ENCODE measurements around the gene FAM76A. TPM values are rescaled to one million over a fixed set of nuclear protein-coding genes. Genes with fewer than 3 reads are reported as not detected.

The FAM76A gene
- total and polyA plus RNA-seq, 2 donors (not counting 1 experiment from before 2014, with no cell fraction given), result 13.5 to 17.5 TPM

GRCh38 chr1:27809883-27810282, 84.1 kb downstream of the FAM76A start:
- TF ChIP-seq EZH2 (IDR thresholded peaks at IDR 0.05; ENCODE audit: low read length, missing control alignments) (no peak), CTCF (conservative IDR thresholded peaks at IDR 0.05 in 1 of 2, IDR thresholded peaks at IDR 0.05 in 1 of 2; ENCODE audit: low read depth in 1 of 2, low read length in 2 of 2) (no peak)
- DNase-seq (ENCODE audit: low read depth in 2 of 2), result no peak
- no peak overlapping the region for H3K4me2 ChIP-seq (ENCODE audit: extremely low read depth, insufficient read depth, low read length)

GRCh38 chr1:27811741-27812500, 86.2 kb downstream of the FAM76A start:
- H4K20me1 ChIP-seq (ENCODE audit: control insufficient read depth, extremely low read depth, insufficient read depth, low read length), result no peaks in the 10 kb centered on the region
- H3K9ac ChIP-seq (ENCODE audit: insufficient read depth, low read length), result no peak overlapping the region
- no peak overlapping the region for H3K4me3 ChIP-seq (replicated peaks in 1 of 4; ENCODE audit: control extremely low read depth in 1 of 4, insufficient read depth in 1 of 4, low read depth in 3 of 4, low read length in 4 of 4)
- no peaks in the 10 kb centered on the region for H3K27me3 ChIP-seq (ENCODE audit: control insufficient read depth, insufficient read depth, low read length)
- no peak overlapping the region for H3K27ac ChIP-seq (ENCODE audit: insufficient read depth, low read length)
- DNase-seq (ENCODE audit: low read depth in 2 of 2), result no peak
- no peak overlapping the region for H3K4me2 ChIP-seq (ENCODE audit: extremely low read depth, insufficient read depth, low read length)
- no peaks in the 10 kb centered on the region for H3K36me3 ChIP-seq (ENCODE audit: control insufficient read depth, insufficient read depth, low read length)
- peaks cover 1% of the 10 kb centered on the region for H3K4me1 ChIP-seq (ENCODE audit: control insufficient read depth, extremely low read depth, insufficient read depth, low read length)
- no peaks in the 10 kb centered on the region for H3K79me2 ChIP-seq (ENCODE audit: control insufficient read depth, insufficient read depth, low read length)
- TF ChIP-seq CTCF (conservative IDR thresholded peaks at IDR 0.05 in 1 of 2, IDR thresholded peaks at IDR 0.05 in 1 of 2; ENCODE audit: low read depth in 1 of 2, low read length in 2 of 2) (no peak), EZH2 (IDR thresholded peaks at IDR 0.05; ENCODE audit: low read length, missing control alignments) (no peak)
- H2AFZ ChIP-seq (ENCODE audit: low read length), result no peak overlapping the region
- no peaks in the 10 kb centered on the region for H3K9me3 ChIP-seq (ENCODE audit: control insufficient read depth, insufficient read depth, low read depth, low read length)

More at GRCh38 chr1:27809883-27810282, 84.1 kb downstream of the FAM76A start:
- H3K36me3 ChIP-seq (ENCODE audit: control insufficient read depth, insufficient read depth, low read length), result no peaks in the 10 kb centered on the region
- H3K4me1 ChIP-seq (ENCODE audit: control insufficient read depth, extremely low read depth, insufficient read depth, low read length), result no peaks in the 10 kb centered on the region
- H3K27me3 ChIP-seq (ENCODE audit: control insufficient read depth, insufficient read depth, low read length), result no peaks in the 10 kb centered on the region
- no peaks in the 10 kb centered on the region for H3K79me2 ChIP-seq (ENCODE audit: control insufficient read depth, insufficient read depth, low read length)
- H3K4me3 ChIP-seq (replicated peaks in 1 of 4; ENCODE audit: control extremely low read depth in 1 of 4, insufficient read depth in 1 of 4, low read depth in 3 of 4, low read length in 4 of 4), result no peak overlapping the region
- no peaks in the 10 kb centered on the region for H4K20me1 ChIP-seq (ENCODE audit: control insufficient read depth, extremely low read depth, insufficient read depth, low read length)
- no peak overlapping the region for H2AFZ ChIP-seq (ENCODE audit: low read length)
- H3K9ac ChIP-seq (ENCODE audit: insufficient read depth, low read length), result no peak overlapping the region
- H3K9me3 ChIP-seq (ENCODE audit: control insufficient read depth, insufficient read depth, low read depth, low read length), result no peaks in the 10 kb centered on the region
- no peak overlapping the region for H3K27ac ChIP-seq (ENCODE audit: insufficient read depth, low read length)

Other genes starting within 250 kb of the FAM76A start
- 16.7 and 26.3 TPM in 2 replicates for gene WASF2, start 235.8 kb upstream of the FAM76A start, total RNA-seq
- 55.5 and 66.9 TPM in 2 replicates for gene WASF2, start 235.8 kb upstream of the FAM76A start, polyA plus RNA-seq
- gene AHDC1, start 121.8 kb upstream of the FAM76A start, total RNA-seq, result 5.1 and 6.9 TPM in 2 replicates
- 3.1 and 4.2 TPM in 2 replicates for gene AHDC1, start 121.8 kb upstream of the FAM76A start, polyA plus RNA-seq
- under 0.01 TPM in 1 of 2 replicates, not detected in the other for gene FGR, start 90.8 kb upstream of the FAM76A start, total RNA-seq
- not detected in 2 replicates for gene FGR, start 90.8 kb upstream of the FAM76A start, polyA plus RNA-seq
- 64.7 and 68.4 TPM in 2 replicates for gene IFI6, start 53.8 kb upstream of the FAM76A start, total RNA-seq
- 14.9 and 43.7 TPM in 2 replicates for gene IFI6, start 53.8 kb upstream of the FAM76A start, polyA plus RNA-seq
- gene STX12, start 47.3 kb downstream of the FAM76A start, total RNA-seq, result 60.8 and 62.1 TPM in 2 replicates
- gene STX12, start 47.3 kb downstream of the FAM76A start, polyA plus RNA-seq, result 36.0 and 76.7 TPM in 2 replicates
- gene PPP1R8, start 104.8 kb downstream of the FAM76A start, total RNA-seq, result 48.9 and 50.6 TPM in 2 replicates
- gene PPP1R8, start 104.8 kb downstream of the FAM76A start, polyA plus RNA-seq, result 42.2 and 49.8 TPM in 2 replicates
- gene THEMIS2, start 146.6 kb downstream of the FAM76A start, total RNA-seq, result 12.3 and 43.6 TPM in 2 replicates
- gene THEMIS2, start 146.6 kb downstream of the FAM76A start, polyA plus RNA-seq, result 4.0 and 6.0 TPM in 2 replicates
- 28.4 and 37.5 TPM in 2 replicates for gene RPA2, start 188.6 kb downstream of the FAM76A start, total RNA-seq
- 25.7 and 38.8 TPM in 2 replicates for gene RPA2, start 188.6 kb downstream of the FAM76A start, polyA plus RNA-seq
- gene SMPDL3B, start 209.0 kb downstream of the FAM76A start, total RNA-seq, result 0.17 and 0.26 TPM in 2 replicates
- not detected in 2 replicates for gene SMPDL3B, start 209.0 kb downstream of the FAM76A start, polyA plus RNA-seq
- gene XKR8, start 234.0 kb downstream of the FAM76A start, total RNA-seq, result 4.4 and 9.2 TPM in 2 replicates
- gene XKR8, start 234.0 kb downstream of the FAM76A start, polyA plus RNA-seq, result 5.5 and 9.4 TPM in 2 replicates